HG03432 (cell line): Measurements from ENCODE around the gene CD59.
"Not testable (repeated sequence)": the region's sequence is repeated elsewhere in the genome, so short reads cannot be mapped to it uniquely, and the experiment has no call there.

ENCODE experiments used
- ATAC-seq: cut with Tn5 transposase; IDR thresholded peaks from one replicate; pipeline ENCODE4 v1.9.1; 2021; ENCODE audit warnings: mild to moderate bottlenecking, moderate library complexity; ENCODE audit not compliant: unreplicated experiment

The CD59 gene

DNA sequence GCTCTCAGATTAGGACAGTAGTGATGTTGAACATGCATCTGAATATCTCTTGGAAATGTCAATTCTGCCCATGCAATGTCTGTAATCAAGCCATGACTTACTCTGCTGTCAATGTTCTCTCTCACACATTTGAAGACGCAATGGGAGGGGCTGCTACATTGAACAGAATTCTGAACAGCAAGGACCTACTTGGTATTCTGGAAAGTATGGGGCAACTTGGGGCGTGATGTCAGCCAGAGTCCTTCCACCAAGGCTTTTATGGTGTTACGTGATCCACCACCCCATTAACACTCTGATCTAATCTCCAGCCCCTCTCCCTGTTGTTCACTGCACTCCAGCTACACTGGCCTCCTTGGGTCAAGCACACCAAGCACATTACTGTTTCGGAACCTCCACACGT lies 7.1 kb upstream of the CD59 start:
- no peak for ATAC-seq

DNA sequence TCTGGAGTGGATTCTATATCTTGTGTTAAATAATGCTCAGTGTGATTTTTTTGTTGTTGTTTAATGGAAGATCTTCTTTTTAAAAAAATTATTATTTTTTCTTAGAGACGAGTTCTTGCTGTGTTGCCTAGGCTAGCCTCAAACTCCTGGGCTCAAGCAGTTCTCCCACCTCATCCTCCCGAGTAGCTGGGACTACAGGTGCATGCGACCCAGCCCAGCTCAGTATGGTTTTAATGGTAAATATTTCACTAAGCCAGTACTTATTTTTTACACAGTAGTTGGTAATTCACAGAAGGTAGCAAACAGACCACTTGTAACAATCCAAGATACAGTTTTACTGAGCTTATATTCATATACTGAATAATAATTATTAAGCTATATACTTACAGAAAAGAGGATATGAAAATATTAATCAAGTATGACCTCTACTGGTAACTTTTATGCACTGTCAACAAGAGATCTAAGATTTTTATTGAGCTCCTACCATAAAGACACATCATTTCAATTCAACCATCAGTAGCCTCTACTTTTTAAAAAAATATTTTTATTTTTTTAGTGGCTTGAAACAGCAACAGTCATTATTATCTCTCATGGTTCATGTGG lies 6.1 kb upstream of the CD59 start:
- no peak for ATAC-seq

GRCh38 chr11:33741806-33742205 lies 5.6 kb upstream of the CD59 start:
- ATAC-seq: no peak

DNA sequence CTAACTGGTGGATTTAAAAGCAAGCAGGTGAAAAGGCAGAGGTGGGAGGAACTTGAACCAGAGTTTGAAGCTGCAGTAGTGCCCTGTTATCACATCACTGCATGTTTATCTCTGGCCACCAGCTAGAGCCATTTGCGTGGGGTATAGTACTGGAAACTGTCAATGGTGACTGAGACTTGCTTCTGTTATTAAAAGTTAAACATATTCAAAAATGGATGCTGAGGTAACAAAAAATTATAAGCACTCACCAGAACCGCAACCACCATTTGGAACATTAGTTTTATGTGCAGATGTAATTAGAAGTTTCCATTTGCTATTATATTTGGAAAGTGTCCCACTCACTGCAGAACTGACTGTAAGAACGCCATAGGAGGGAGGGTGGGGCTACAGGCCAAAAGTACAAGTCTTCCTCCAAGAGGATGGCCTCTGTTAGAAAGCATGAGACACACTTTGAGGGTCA lies 1.2 kb upstream of the CD59 start:
- no peak for ATAC-seq

- peak; percentile 61 for ATAC-seq
Measured at GRCh38 chr11:33735271-33736147, 714 bp downstream of the CD59 start.

GRCh38 chr11:33734441-33735270 lies 1.6 kb downstream of the CD59 start:
- no peak for ATAC-seq

- ATAC-seq: no peak
Measured at GRCh38 chr11:33733980-33734379, 2.2 kb downstream of the CD59 start.

GRCh38 chr11:33731723-33732531 lies 4.3 kb downstream of the CD59 start:
- ATAC-seq: no peak

DNA sequence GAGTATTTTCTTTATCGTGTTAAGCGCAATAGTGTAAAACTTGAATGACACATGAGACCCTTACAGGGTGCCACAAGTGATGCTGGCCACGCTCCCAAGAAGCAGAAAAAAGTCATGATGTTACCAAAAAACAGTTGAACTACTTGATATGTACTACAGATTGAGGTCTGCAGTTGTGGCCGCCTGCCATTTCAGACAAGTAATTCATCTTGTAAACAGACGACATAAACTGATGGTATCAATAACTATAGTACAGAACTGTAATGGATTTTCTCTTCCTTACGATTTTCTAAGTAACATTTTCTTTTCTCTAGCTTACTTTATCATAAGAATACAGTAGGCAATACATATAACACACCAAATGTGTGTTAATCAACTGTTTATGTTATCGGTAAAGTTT lies 5.5 kb downstream of the CD59 start:
- no peak for ATAC-seq

GRCh38 chr11:33729072-33729664 lies 7.1 kb downstream of the CD59 start:
- ATAC-seq: not testable (repeated sequence)

- ATAC-seq: not testable (repeated sequence)
Measured at GRCh38 chr11:33727539-33727938, 8.7 kb downstream of the CD59 start.

DNA sequence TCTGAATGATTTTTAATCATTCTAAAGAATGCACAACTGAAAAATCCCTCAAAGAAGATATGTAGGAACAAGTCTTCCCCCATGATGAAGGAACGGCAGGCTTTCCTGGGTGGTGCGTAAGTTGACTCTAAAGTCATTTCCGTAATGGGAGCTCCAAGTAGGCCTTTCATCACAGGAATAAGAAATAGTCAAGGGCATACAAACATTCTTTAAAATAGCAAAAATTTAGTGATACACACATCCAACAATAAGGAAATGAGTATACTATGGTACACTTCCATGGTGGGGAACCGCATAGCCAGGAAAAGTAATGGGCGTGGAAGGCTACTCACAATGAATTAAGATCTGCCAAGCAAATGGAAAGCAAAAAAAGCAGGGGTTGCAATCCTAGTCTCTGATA lies 10.7 kb downstream of the CD59 start:
- ATAC-seq: no peak

DNA sequence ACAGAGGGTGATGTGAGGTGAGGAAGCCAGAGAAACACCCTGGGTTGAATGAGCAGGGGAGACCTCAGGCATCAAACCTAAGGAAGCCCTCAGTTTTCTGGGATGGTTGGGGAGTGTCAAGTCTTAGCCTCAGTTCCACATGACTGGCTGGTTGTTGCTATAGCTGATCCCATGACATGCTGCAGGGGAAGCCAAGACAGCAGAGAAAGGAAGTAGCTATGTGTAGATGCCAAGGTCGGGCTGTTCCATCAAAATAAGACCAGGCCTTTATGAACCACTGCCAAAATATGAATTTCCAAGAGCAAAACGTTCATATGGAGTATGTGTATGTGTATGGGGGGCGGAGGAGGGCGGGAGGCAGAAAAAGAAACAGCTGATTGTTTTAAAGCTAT lies 11.6 kb downstream of the CD59 start:
- no peak for ATAC-seq

DNA sequence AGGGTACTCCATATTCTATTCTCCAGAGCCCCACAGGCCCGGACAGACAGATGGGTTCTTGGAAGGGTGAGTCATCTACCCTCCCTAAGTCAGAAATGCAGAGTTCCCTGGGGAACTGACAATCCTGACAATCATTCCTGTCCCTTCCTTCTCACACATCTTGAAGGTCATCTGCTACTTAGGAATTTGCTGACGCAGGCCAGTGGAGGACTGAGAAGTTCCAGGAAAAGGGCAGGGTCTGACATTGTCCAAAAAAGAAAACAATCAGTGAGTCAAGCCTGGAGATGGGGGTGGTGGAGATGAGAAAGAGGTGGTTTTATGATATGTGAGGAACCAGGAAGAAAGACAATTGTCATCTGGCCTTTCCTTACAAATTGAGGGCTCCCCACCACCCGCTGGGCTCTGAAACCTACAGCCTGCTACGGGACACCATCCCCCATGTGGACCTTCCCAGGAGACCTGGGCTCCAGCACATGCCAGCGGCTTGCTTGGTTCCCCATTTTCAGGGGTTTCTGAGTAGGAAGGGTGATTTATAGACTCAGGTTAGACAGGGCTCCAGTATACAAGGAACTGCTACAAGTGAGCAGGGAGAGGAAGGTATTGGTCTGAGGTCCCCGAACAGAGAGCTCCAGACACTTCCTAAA lies 12.9 kb downstream of the CD59 start:
- no peak for ATAC-seq

DNA sequence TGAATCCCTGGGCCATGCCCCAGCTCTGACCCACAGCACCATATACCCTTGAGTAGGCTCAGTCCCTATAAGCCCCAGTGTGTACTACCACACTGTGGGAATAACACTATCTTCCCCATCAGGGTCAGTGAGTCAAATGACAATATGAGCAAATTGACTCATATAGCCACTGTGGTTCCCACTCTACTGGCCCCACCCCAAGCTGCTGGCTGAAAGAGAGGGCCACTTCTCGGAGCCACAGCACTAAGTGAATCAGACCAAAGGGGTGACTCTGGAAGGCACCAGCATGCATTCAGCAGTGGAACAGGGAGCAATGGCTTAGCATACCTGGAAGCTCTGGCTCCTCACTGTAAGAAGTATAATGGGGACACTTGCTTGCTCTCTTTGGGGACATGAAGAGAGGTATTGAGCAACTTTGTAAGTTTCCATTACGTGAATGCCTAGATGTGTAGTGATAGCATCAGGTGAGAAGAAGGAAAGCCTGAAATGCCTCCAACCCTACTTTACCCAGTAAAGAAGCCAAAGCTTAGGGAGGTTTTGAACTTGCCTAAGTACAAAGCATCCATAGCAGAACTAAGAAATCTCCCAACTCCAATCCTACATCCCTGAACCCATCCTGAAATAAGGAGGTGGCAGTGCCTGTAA lies 13.5 kb downstream of the CD59 start:
- ATAC-seq: peak; percentile 88

GRCh38 chr11:33721984-33722383 lies 14.2 kb downstream of the CD59 start:
- ATAC-seq: no peak

- no peak for ATAC-seq
Measured at GRCh38 chr11:33721426-33721825, 14.8 kb downstream of the CD59 start.

GRCh38 chr11:33719587-33719986 lies 16.6 kb downstream of the CD59 start:
- ATAC-seq: no peak

DNA sequence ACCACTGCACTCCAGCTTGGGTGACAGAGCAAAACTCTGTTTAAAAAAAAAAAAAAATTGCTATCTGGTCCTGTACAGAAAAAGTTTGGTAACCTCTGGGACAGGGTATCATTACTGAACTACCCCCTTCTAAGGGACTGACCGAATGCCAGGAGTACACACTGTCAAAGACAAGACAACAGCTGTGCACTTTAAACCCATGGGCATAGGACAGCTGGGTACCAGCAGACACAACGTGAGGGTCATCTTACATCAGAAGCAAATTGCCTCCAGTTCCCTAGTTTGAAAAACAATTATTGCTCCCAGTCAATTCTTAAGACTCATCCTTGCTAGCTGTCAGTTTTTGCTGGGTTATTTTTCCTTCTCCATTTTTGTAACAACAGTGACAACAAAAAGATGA lies 17.8 kb downstream of the CD59 start:
- no peak for ATAC-seq
